Liver (tissue), 3 donors: Measurements from ENCODE around the gene CLDN24.

ENCODE experiments used
- CTCF ChIP-seq: fragments of 150-350 bp; IDR thresholded peaks from 2 replicates; pipeline ENCODE4 v1.5.1; 2017; ENCODE audit warnings: improper control_type of control experiment, low read depth, low read length; ENCODE audit not compliant: missing input control
- EGR1 ChIP-seq, 2 donors: IDR thresholded peaks; 2 replicates each; pipeline ENCODE4 v1.6.1; 2016 to 2018; ENCODE audit warnings: antibody characterized with exemption in 2 of 2, low read depth in 2 of 2
- GABPA ChIP-seq, 2 donors: IDR thresholded peaks in 1 of 2; conservative IDR thresholded peaks in 1 of 2; 2 replicates each; pipeline ENCODE4 v1.6.1; 2016; ENCODE audit warnings: antibody characterized with exemption in 2 of 2, mild to moderate bottlenecking in 1 of 2, moderate library complexity in 1 of 2
- MAX ChIP-seq: IDR thresholded peaks from 2 replicates; pipeline ENCODE4 v1.6.1; 2016; ENCODE audit warnings: antibody characterized with exemption
- REST ChIP-seq: IDR thresholded peaks from 2 replicates; pipeline ENCODE4 v1.6.1; 2016; ENCODE audit warnings: antibody characterized with exemption, mild to moderate bottlenecking
- SP1 ChIP-seq: IDR thresholded peaks from 2 replicates; pipeline ENCODE4 v1.6.1; 2018; ENCODE audit warnings: antibody characterized with exemption, mild to moderate bottlenecking
- YY1 ChIP-seq: IDR thresholded peaks from 2 replicates; pipeline ENCODE4 v1.6.1; 2016; ENCODE audit warnings: antibody characterized with exemption, mild to moderate bottlenecking
- donor health status: healthy.
- donor health status: healthy.

- TF ChIP-seq YY1 = no peak
- TF ChIP-seq CTCF = no peak
- TF ChIP-seq MAX = no peak
- no peak for TF ChIP-seq SP1
- TF ChIP-seq GABPA (IDR thresholded peaks at IDR 0.05 in 1 of 2, conservative IDR thresholded peaks at IDR 0.05 in 1 of 2) = no peak
- no peak for TF ChIP-seq EGR1 (IDR thresholded peaks at IDR 0.05; ENCODE audit: low read depth in 2 of 2)
- no peak for TF ChIP-seq REST
These were observed 26.5 kb downstream of the CLDN24 start for GRCh38 chr4:183295711-183296110.
